HepG2 (cell line): ENCODE data around the gene MAP3K4. TPM values are rescaled to one million over a fixed set of nuclear protein-coding genes. Genes with fewer than 3 reads are reported as not detected.

ENCODE experiments used
- ATAC-seq: fragments of 200-7000 bp; cut with Tn5 transposase; 3 replicates; pipeline ENCODE4 v1.9.1; 2020; ENCODE audit warnings: mild to moderate bottlenecking, moderate library complexity
- BruUV-seq: library from RNA; stranded (reverse); fragments of 400-500 nt; replicated peaks from 2 replicates; lab custom pipeline; 2021; lab: Mats Ljungman, UMichigan
- CTCF ChIA-PET: fragments of 300-600 bp; formaldehyde crosslinking; extraction: SDS; loops from one replicate; lab custom pipeline; 2021; ENCODE audit warnings: low total read pairs, inconsistent platforms, low intra/inter-chr PET ratio; lab: Yijun Ruan, JAX
- POLR2A ChIA-PET: fragments of 350-600 bp; sonication (Branson Sonifier 250); formaldehyde crosslinking; loops from one replicate; lab custom pipeline; 2020; ENCODE audit warnings: antibody characterized with exemption, inconsistent platforms; lab: Yijun Ruan, JAX
- DNase-seq: peaks from one replicate; pipeline ENCODE4 v3.0.0-alpha.2; 2015; ENCODE audit warnings: low spot score
- FAIRE-seq: peaks from 3 replicates; lab custom pipeline; 2011; peaks lifted over from hg19 to GRCh38; lab: Jason Lieb, UNC
- H2AFZ ChIP-seq: one replicate; pipeline ENCODE4 v1.6.1; 2011; ENCODE audit warnings: low read length, inconsistent platforms
- H3K27ac ChIP-seq: fragments of 300-600 bp; 3 replicates; pipeline ENCODE4 v1.8.0; 2011; ENCODE audit warnings: mixed run types, mild to moderate bottlenecking, mixed read lengths, low read length, inconsistent platforms; ENCODE audit not compliant: insufficient read depth; ENCODE audit errors: extremely low read length
- H3K27me3 ChIP-seq, 2 experiments: fragments of 200-600 bp in 1 of 2; 2 replicates in 1 of 2; 3 replicates in 1 of 2; pipeline versions ENCODE4 v1.6.0 to v1.8.0; 2011; ENCODE audit warnings: low read length in 2 of 2, mild to moderate bottlenecking in 2 of 2, moderate library complexity in 2 of 2, inconsistent platforms in 1 of 2; ENCODE audit not compliant: insufficient read depth in 2 of 2, control insufficient read depth in 1 of 2
- H3K36me3 ChIP-seq, 2 experiments: fragments of 200-600 bp in 1 of 2; replicated peaks in 1 of 2; 2 replicates in 1 of 2; 3 replicates in 1 of 2; pipeline versions ENCODE4 v1.5.1 to v1.8.0; 2011; ENCODE audit warnings: low read length in 2 of 2, inconsistent platforms in 1 of 2; ENCODE audit not compliant: insufficient read depth in 2 of 2, control insufficient read depth in 1 of 2
- H3K4me1 ChIP-seq: 2 replicates; pipeline ENCODE4 v1.5.1; 2012; ENCODE audit warnings: low read length, inconsistent platforms; ENCODE audit not compliant: insufficient read depth
- H3K4me2 ChIP-seq: 2 replicates; pipeline ENCODE4 v1.6.0; 2011; ENCODE audit warnings: low read depth, low read length, inconsistent platforms
- H3K4me3 ChIP-seq, 3 experiments: fragments of 200-600 bp in 1 of 3; sonication (generic), shearing (Covaris generic) in 1 of 3; replicated peaks in 1 of 3; 2 replicates each; pipeline ENCODE4 v1.5.1; 2011 to 2016; ENCODE audit warnings: low read length in 3 of 3, inconsistent platforms in 2 of 3, low read depth in 2 of 3, mild to moderate bottlenecking in 2 of 3, control low read depth in 1 of 3, mixed read lengths in 1 of 3; ENCODE audit not compliant: insufficient read depth in 1 of 3
- H3K79me2 ChIP-seq: one replicate; pipeline ENCODE4 v1.6.1; 2011; ENCODE audit warnings: low read length, inconsistent platforms; ENCODE audit not compliant: insufficient read depth
- H3K9ac ChIP-seq: 2 replicates; pipeline ENCODE4 v1.6.0; 2011; ENCODE audit warnings: mild to moderate bottlenecking, low read depth, low read length, inconsistent platforms; ENCODE audit not compliant: insufficient read depth
- H3K9me3 ChIP-seq: 2 replicates; pipeline ENCODE4 v1.5.1; 2012; ENCODE audit warnings: mild to moderate bottlenecking, low read length
- H4K20me1 ChIP-seq: 2 replicates; pipeline ENCODE4 v1.6.0; 2011; ENCODE audit warnings: inconsistent platforms, mild to moderate bottlenecking, low read length, moderate library complexity; ENCODE audit not compliant: insufficient read depth
- ARID2 ChIP-seq: sonication (generic); formaldehyde crosslinking; IDR thresholded peaks from 2 replicates; pipeline ENCODE4 v1.8.1; 2022; ENCODE audit warnings: mild to moderate bottlenecking, missing genetic modification reagents, borderline replicate concordance
- HNRNPH1 ChIP-seq: fragments of 200-400 bp; formaldehyde crosslinking; optimal IDR thresholded peaks from 2 replicates; pipeline ENCODE3; 2017; ENCODE audit warnings: mild to moderate bottlenecking, low read depth, low read length
- MAFK ChIP-seq, 2 experiments: IDR thresholded peaks in 1 of 2; conservative IDR thresholded peaks in 1 of 2; 2 replicates each; pipeline ENCODE4 v1.6.1; 2011; ENCODE audit warnings: improper control_type of control experiment in 2 of 2, low read length in 2 of 2
- ONECUT2 ChIP-seq: sonication (generic); formaldehyde crosslinking; IDR thresholded peaks from 2 replicates; pipeline ENCODE4 v1.4.0; 2020; ENCODE audit warnings: missing genetic modification reagents
- ZNF335 ChIP-seq: sonication (generic); formaldehyde crosslinking; IDR thresholded peaks from 2 replicates; pipeline ENCODE4 v1.4.0; 2020; ENCODE audit warnings: missing genetic modification reagents
- ZNF430 ChIP-seq: sonication (generic); formaldehyde crosslinking; IDR thresholded peaks from 2 replicates; pipeline ENCODE4 v1.9.0; 2021; ENCODE audit warnings: mild to moderate bottlenecking, missing genetic modification reagents
- WGBS: methylation state at CpG from one replicate; pipeline ENCODE4 v1.1.6; 2017; ENCODE audit warnings: low lambda C conversion rate; 5-methylcytosine and 5-hydroxymethylcytosine counted together
- in situ Hi-C: cut with HindIII; loops from 2 replicates; pipeline ENCODE4 v1.10.0; 2017; ENCODE audit warnings: low pct_unique_long_range_greater_than_20kb; ENCODE audit not compliant: extremely low pct_ligation_motif_present
- intact Hi-C: fragments of 100-400 bp; cut with micrococcal nuclease; formaldehyde crosslinking; loops from one replicate; pipeline ENCODE4 v1.10.0; 2022; ENCODE audit not compliant: unreplicated experiment
- polyA plus RNA-seq, 8 experiments: library from polyadenylated mRNA; depleted of rRNA in 3 of 8; stranded (reverse) in 7 of 8; unstranded in 1 of 8; fragments of >200 nt; fragmentation: Illumina TruSeq in 4 of 8; extraction: Trizol in 4 of 8; gene quantifications; 2 replicates each; pipeline versions ENCODE4 v1.2.1 to v1.2.3, GENCODE V29; 2011 to 2016; ENCODE audit warnings: low read depth in 4 of 8, missing spikeins in 1 of 8, mixed read lengths in 1 of 8; ENCODE audit not compliant: insufficient read depth in 1 of 8
- total RNA-seq, 5 experiments: library from RNA; depleted of rRNA; stranded (reverse); fragments of >200 nt; fragmentation: Illumina TruSeq; extraction: Trizol; gene quantifications; 2 replicates each; pipeline ENCODE4 v1.2.3, GENCODE V29; 2016; ENCODE audit warnings: low read depth in 1 of 5
- TF ChIP-seq, protein P1 (sequence below): sonication (generic); formaldehyde crosslinking; conservative IDR thresholded peaks from 2 replicates; pipeline ENCODE4 v1.8.1; 2023; ENCODE audit warnings: missing genetic modification reagents
- TF ChIP-seq, protein P2 (sequence below), 2 experiments: IDR thresholded peaks; 2 replicates each; pipeline ENCODE4 v1.6.1; 2011 to 2012; ENCODE audit warnings: low read length in 2 of 2, borderline replicate concordance in 1 of 2, low read depth in 1 of 2, mild to moderate bottlenecking in 1 of 2, moderate library complexity in 1 of 2

MAP3K4 gene
- total and polyA plus RNA-seq, 2 of the 13 experiments (the other 11 are each of a cell fraction or from before 2014, with no cell fraction given): 12.9 to 33.6 TPM

DNA sequence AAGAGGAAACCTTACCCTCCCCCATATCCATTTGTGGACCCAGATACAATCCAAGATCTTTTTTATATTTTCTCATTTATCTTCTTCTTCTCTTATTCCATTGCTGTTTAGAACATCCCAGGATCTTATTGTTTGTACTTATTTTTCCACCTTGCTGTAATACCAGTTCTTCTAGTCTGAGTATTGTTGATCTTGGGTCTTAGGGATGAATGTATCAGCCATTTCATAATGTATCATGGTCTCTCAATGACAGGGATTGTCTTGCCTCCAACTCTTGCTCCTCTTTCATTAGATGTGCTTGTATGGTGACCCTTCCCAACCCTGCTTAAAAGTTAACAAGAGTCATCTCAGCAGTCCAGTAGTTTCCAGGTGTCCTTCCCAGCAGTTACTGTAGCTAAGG lies 63.3 kb downstream of the MAP3K4 start (continued):
- TF ChIP-seq, protein P1, sequence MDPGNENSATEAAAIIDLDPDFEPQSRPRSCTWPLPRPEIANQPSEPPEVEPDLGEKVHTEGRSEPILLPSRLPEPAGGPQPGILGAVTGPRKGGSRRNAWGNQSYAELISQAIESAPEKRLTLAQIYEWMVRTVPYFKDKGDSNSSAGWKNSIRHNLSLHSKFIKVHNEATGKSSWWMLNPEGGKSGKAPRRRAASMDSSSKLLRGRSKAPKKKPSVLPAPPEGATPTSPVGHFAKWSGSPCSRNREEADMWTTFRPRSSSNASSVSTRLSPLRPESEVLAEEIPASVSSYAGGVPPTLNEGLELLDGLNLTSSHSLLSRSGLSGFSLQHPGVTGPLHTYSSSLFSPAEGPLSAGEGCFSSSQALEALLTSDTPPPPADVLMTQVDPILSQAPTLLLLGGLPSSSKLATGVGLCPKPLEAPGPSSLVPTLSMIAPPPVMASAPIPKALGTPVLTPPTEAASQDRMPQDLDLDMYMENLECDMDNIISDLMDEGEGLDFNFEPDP (CRISPR knock-in tag): no peak
- TF ChIP-seq ZNF430 (CRISPR knock-in tag): no peak
- TF ChIP-seq, protein P2, sequence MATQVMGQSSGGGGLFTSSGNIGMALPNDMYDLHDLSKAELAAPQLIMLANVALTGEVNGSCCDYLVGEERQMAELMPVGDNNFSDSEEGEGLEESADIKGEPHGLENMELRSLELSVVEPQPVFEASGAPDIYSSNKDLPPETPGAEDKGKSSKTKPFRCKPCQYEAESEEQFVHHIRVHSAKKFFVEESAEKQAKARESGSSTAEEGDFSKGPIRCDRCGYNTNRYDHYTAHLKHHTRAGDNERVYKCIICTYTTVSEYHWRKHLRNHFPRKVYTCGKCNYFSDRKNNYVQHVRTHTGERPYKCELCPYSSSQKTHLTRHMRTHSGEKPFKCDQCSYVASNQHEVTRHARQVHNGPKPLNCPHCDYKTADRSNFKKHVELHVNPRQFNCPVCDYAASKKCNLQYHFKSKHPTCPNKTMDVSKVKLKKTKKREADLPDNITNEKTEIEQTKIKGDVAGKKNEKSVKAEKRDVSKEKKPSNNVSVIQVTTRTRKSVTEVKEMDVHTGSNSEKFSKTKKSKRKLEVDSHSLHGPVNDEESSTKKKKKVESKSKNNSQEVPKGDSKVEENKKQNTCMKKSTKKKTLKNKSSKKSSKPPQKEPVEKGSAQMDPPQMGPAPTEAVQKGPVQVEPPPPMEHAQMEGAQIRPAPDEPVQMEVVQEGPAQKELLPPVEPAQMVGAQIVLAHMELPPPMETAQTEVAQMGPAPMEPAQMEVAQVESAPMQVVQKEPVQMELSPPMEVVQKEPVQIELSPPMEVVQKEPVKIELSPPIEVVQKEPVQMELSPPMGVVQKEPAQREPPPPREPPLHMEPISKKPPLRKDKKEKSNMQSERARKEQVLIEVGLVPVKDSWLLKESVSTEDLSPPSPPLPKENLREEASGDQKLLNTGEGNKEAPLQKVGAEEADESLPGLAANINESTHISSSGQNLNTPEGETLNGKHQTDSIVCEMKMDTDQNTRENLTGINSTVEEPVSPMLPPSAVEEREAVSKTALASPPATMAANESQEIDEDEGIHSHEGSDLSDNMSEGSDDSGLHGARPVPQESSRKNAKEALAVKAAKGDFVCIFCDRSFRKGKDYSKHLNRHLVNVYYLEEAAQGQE (IDR thresholded peaks at IDR 0.05; ENCODE audit: borderline replicate concordance in 1 of 2, low read depth in 1 of 2, low read length in 2 of 2): no peak
- no peak for TF ChIP-seq HNRNPH1
- TF ChIP-seq ONECUT2 (CRISPR knock-in tag): no peak
- TF ChIP-seq ARID2 (CRISPR knock-in tag): no peak
- TF ChIP-seq, all 625 proteins: peak for 0

DNA sequence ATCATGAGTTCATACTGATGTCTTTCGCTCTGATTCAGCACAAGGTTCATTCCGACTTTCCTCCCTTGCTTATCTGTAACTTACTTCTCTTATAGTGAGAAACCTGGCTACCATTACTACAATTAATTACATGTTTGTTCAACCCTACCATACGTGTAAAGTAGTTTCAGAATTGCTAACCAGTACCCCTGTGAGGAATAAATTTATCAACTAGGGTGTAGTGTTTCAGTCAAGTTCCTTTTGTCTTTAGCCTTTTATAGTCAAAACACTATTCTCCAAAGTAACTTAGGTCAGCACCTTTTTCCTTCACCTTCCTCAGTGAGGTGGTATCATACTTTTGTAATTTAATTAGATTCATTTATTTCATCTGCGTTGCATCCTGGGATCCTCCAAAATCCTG lies 64.9 kb downstream of the MAP3K4 start:
- ChIA-PET POLR2A (no interaction called here), CTCF (no interaction called here)
- no TSS peak for BruUV-seq
- Histone ChIP-seq H3K9me3 (no peaks in the 10 kb centered on the region), H3K4me3 (no peak overlapping the region), H3K27ac (no peak overlapping the region), H3K4me2 (no peak overlapping the region), H2AFZ (no peak overlapping the region), H3K36me3 (peaks cover 0 to 2% of the 10 kb centered on the region in 2 experiments; a peak in 2 of 5 replicates), H3K4me1 (no peaks in the 10 kb centered on the region), H4K20me1 (no peaks in the 10 kb centered on the region), H3K27me3 (no peaks in the 10 kb centered on the region), H3K79me2 (no peaks in the 10 kb centered on the region), H3K9ac (no peak overlapping the region)
- FAIRE-seq (no peak), ATAC-seq (no peak), DNase-seq (no peak)
- in situ Hi-C loops (no loop called here), intact Hi-C loops (no loop called here)
- TF ChIP-seq ZNF335 (CRISPR knock-in tag): no peak
- peak in 1 of 2 experiments; percentile 38; a peak in 2 of 4 replicates for TF ChIP-seq MAFK (conservative IDR thresholded peaks at IDR 0.05 in 1 of 2, IDR thresholded peaks at IDR 0.05 in 1 of 2; ENCODE audit: low read length in 2 of 2)
- 98% methylated on average over 4 of the region's 4 CpGs for WGBS
